Measurements from ENCODE around the gene TRIM34.
"Not testable (repeated sequence)": the region's sequence is repeated elsewhere in the genome, so short reads cannot be mapped to it uniquely, and the experiment has no call there.

TRIM34 gene

DNA sequence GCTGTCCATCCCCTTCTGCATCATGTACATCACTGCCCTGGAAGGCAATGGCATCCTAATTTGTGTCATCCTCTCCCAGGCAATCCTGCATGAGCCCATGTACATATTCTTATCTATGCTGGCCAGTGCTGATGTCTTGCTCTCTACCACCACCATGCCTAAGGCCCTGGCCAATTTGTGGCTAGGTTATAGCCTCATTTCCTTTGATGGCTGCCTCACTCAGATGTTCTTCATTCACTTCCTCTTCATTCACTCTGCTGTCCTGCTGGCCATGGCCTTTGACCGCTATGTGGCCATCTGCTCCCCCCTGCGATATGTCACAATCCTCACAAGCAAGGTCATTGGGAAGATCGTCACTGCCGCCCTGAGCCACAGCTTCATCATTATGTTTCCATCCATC lies 43.8 kb upstream of the TRIM34 start:
- Histone ChIP-seq H3K36me3 (ENCODE audit: control insufficient read depth, insufficient read depth, low read length) (no peaks in the 10 kb centered on the region), H3K4me3 (ENCODE audit: low read depth, low read length) (no peak overlapping the region), H3K79me2 (no peaks in the 10 kb centered on the region), H3K4me1 (no peaks in the 10 kb centered on the region), H2AFZ (no peak overlapping the region), H3K4me2 (ENCODE audit: low read length) (no peak overlapping the region), H3K9me3 (ENCODE audit: control insufficient read depth, low read length) (no peaks in the 10 kb centered on the region), H3K27ac (no peak overlapping the region), H3K27me3 (ENCODE audit: control insufficient read depth, insufficient read depth, low read length) (no peaks in the 10 kb centered on the region), H3K9ac (no peak overlapping the region)
- TF ChIP-seq, protein P1, sequence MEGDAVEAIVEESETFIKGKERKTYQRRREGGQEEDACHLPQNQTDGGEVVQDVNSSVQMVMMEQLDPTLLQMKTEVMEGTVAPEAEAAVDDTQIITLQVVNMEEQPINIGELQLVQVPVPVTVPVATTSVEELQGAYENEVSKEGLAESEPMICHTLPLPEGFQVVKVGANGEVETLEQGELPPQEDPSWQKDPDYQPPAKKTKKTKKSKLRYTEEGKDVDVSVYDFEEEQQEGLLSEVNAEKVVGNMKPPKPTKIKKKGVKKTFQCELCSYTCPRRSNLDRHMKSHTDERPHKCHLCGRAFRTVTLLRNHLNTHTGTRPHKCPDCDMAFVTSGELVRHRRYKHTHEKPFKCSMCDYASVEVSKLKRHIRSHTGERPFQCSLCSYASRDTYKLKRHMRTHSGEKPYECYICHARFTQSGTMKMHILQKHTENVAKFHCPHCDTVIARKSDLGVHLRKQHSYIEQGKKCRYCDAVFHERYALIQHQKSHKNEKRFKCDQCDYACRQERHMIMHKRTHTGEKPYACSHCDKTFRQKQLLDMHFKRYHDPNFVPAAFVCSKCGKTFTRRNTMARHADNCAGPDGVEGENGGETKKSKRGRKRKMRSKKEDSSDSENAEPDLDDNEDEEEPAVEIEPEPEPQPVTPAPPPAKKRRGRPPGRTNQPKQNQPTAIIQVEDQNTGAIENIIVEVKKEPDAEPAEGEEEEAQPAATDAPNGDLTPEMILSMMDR (IDR thresholded peaks at IDR 0.05): no peak

DNA sequence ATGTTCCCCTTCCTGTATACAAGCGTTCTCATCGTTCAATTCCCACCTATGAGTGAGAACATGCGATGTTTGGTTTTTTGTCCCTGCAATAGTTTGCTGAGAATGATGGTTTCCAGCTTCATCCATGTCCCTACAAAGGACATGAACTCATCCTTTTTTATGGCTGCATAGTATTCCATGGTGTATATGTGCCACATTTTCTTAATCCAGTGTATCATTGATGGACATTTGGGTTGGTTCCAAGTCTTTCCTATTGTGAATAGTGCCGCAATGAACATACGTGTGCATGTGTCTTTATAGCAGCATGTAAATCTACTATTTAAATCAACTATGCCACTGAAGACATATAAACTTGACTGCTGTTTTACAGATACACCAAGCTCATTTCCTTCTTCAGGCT lies 40.3 kb upstream of the TRIM34 start:
- H3K27ac ChIP-seq; H3K79me2 ChIP-seq; H3K4me3 ChIP-seq (ENCODE audit: low read depth, low read length); H3K9me3 ChIP-seq (ENCODE audit: control insufficient read depth, low read length); H3K9ac ChIP-seq; H3K36me3 ChIP-seq (ENCODE audit: control insufficient read depth, insufficient read depth, low read length); H3K4me2 ChIP-seq (ENCODE audit: low read length); H3K4me1 ChIP-seq; H3K27me3 ChIP-seq (ENCODE audit: control insufficient read depth, insufficient read depth, low read length); H2AFZ ChIP-seq: not testable (repeated sequence)

DNA sequence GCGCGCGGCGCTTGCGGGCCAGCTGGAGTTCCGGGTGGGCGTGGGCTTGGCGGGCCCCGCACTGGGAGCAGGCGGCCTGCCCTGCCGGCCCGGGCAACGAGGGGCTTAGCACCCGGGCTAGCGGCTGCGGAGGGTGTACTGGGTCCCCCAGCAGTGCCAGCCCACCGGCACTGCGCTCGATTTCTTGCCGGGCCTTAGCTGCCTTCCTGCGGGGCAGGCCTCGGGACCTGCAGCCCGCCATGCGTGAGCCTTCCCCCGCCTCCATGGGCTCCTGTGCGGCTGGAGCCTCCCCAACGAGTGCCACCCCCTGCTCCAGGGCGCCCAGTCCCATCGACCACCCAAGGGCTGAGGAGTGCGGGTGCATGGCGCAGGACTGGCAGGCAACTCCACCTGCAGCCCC lies 34.9 kb upstream of the TRIM34 start:
- H3K4me1 ChIP-seq; H3K36me3 ChIP-seq (ENCODE audit: control insufficient read depth, insufficient read depth, low read length); H3K9ac ChIP-seq; H3K4me3 ChIP-seq (ENCODE audit: low read depth, low read length); H2AFZ ChIP-seq; H3K79me2 ChIP-seq; H3K27me3 ChIP-seq (ENCODE audit: control insufficient read depth, insufficient read depth, low read length); H3K9me3 ChIP-seq (ENCODE audit: control insufficient read depth, low read length); H3K4me2 ChIP-seq (ENCODE audit: low read length); H3K27ac ChIP-seq: not testable (repeated sequence)

DNA sequence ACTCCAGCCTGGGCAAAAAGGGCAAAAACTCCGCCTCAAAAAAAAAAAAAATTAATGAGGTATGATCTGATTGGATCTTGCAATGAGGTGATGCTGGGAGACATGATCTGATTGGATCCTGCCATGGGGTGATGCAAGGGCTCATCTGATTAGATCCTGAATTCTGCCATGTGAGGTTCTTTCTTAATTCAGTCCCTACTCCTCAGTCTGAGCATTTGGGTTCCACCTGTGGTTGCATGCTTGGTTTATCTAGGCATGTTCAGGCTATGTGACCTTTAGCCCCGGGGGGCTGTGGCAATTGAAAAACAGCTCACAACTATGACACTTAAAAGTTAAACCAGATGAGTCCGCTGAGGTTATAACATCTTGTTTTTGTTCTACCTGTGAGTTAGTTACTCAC lies 33.2 kb upstream of the TRIM34 start:
- Histone ChIP-seq H3K4me3 (ENCODE audit: low read depth, low read length) (no peak overlapping the region), H2AFZ (no peak overlapping the region), H3K36me3 (ENCODE audit: control insufficient read depth, insufficient read depth, low read length) (no peaks in the 10 kb centered on the region), H3K9me3 (ENCODE audit: control insufficient read depth, low read length) (no peaks in the 10 kb centered on the region), H3K4me1 (no peaks in the 10 kb centered on the region), H3K9ac (no peak overlapping the region), H3K79me2 (no peaks in the 10 kb centered on the region), H3K27me3 (ENCODE audit: control insufficient read depth, insufficient read depth, low read length) (no peaks in the 10 kb centered on the region), H3K4me2 (ENCODE audit: low read length) (no peak overlapping the region), H3K27ac (no peak overlapping the region)
- TF ChIP-seq, protein P1 (IDR thresholded peaks at IDR 0.05): no peak

DNA sequence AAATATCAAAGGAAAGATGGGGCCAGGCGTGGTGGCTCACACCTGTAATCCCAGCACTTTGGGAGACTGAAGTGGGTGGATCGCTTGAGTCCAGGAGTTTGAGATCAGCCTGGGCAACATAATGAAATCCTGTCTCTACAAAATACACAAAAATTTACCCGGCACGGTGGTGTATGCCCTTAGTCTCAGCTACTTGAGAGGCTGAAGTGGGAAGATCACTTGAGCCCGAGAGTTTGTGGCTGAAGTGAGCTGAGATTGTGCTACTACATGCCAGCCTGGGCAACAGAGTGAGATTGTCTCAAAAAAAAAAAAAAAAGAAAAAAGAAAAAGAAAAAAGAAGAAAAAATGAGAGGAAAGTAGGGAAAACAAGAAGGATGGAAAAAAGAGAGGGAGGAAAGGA lies 32.2 kb upstream of the TRIM34 start:
- no peaks in the 10 kb centered on the region for H3K79me2 ChIP-seq

DNA sequence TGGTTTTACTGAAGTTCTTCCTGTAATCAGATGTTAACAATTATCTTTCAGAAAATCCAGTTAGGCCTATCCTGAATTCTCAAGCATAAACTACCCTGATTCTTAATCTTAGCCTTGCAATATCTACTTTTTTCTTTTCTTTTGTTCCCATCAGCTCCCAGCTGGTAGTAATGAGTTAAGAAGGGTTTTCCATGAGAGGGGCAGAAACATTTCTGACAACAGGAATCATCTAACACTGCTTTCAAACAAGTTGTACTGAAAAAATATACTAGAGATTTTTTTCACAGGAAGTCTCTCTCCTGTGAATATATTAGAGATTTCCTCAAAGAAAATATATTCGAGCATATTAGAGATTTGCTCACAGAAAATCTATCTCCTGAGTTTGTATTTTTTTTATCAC lies 31.7 kb upstream of the TRIM34 start:
- no peak overlapping the region for H3K9ac ChIP-seq
- H3K4me2 ChIP-seq (ENCODE audit: low read length): no peak overlapping the region
- no peak overlapping the region for H3K27ac ChIP-seq

More for the DNA sequence above, 32.2 kb upstream of the TRIM34 start:
- Histone ChIP-seq H3K4me3 (ENCODE audit: low read depth, low read length) (no peak overlapping the region), H2AFZ (no peak overlapping the region), H3K9ac (no peak overlapping the region), H3K9me3 (ENCODE audit: control insufficient read depth, low read length) (no peaks in the 10 kb centered on the region), H3K36me3 (ENCODE audit: control insufficient read depth, insufficient read depth, low read length) (no peaks in the 10 kb centered on the region), H3K4me1 (no peaks in the 10 kb centered on the region), H3K4me2 (ENCODE audit: low read length) (no peak overlapping the region), H3K27me3 (ENCODE audit: control insufficient read depth, insufficient read depth, low read length) (no peaks in the 10 kb centered on the region), H3K27ac (no peak overlapping the region)
- TF ChIP-seq, protein P1 (IDR thresholded peaks at IDR 0.05): no peak

More for the DNA sequence above, 31.7 kb upstream of the TRIM34 start:
- H3K36me3 ChIP-seq (ENCODE audit: control insufficient read depth, insufficient read depth, low read length): no peaks in the 10 kb centered on the region
- no peak overlapping the region for H3K4me3 ChIP-seq (ENCODE audit: low read depth, low read length)
- H3K79me2 ChIP-seq: no peaks in the 10 kb centered on the region
- H3K4me1 ChIP-seq: no peaks in the 10 kb centered on the region
- H3K27me3 ChIP-seq (ENCODE audit: control insufficient read depth, insufficient read depth, low read length): no peaks in the 10 kb centered on the region
- TF ChIP-seq, protein P1 (IDR thresholded peaks at IDR 0.05): no peak
- no peak overlapping the region for H2AFZ ChIP-seq
- H3K9me3 ChIP-seq (ENCODE audit: control insufficient read depth, low read length): no peaks in the 10 kb centered on the region

Measured in parathyroid adenoma (tissue), 2 donors.